Transverse colon (tissue), 4 donors: ENCODE data around the gene MYRF.

Experiments used
- CTCF ChIP-seq, 5 experiments: fragments of 200-600 bp in 3 of 5; fragments of 450-650 bp in 2 of 5; sonication (generic) in 3 of 5; IDR thresholded peaks; 1 replicate in 2 of 5; 2 replicates in 3 of 5; pipeline ENCODE4 v1.5.1; 2016 to 2017; ENCODE audit warnings: antibody characterized with exemption in 5 of 5, inconsistent platforms in 3 of 5, mild to moderate bottlenecking in 2 of 5, moderate library complexity in 1 of 5
- POLR2A ChIP-seq: fragments of 450-650 bp; IDR thresholded peaks from one replicate; pipeline ENCODE4 v1.6.1; 2016; ENCODE audit warnings: antibody characterized with exemption, mild to moderate bottlenecking, moderate library complexity
- POLR2AphosphoS5 ChIP-seq, 3 donors: sonication (generic); formaldehyde crosslinking; IDR thresholded peaks; one replicate each; pipeline ENCODE4 v1.6.1; 2016; ENCODE audit warnings: antibody characterized with exemption in 3 of 3

- TF ChIP-seq CTCF (IDR thresholded peaks at IDR 0.05) (no peak), POLR2A (no peak), POLR2AphosphoS5 (IDR thresholded peaks at IDR 0.05) (no peak)
Measured at GRCh38 chr11:61773356-61773755, 20.9 kb downstream of the MYRF start.
